HepG2 (cell line): ENCODE data around the gene MYH10. TPM values are rescaled to one million over a fixed set of nuclear protein-coding genes. Genes with fewer than 3 reads are reported as not detected.

Experiments used
- ATAC-seq: fragments of 200-7000 bp; cut with Tn5 transposase; 3 replicates; pipeline ENCODE4 v1.9.1; 2020; ENCODE audit warnings: mild to moderate bottlenecking, moderate library complexity
- BruUV-seq: library from RNA; stranded (reverse); fragments of 400-500 nt; replicated peaks from 2 replicates; lab custom pipeline; 2021; lab: Mats Ljungman, UMichigan
- CTCF ChIA-PET: fragments of 300-600 bp; formaldehyde crosslinking; extraction: SDS; loops from one replicate; lab custom pipeline; 2021; ENCODE audit warnings: low total read pairs, inconsistent platforms, low intra/inter-chr PET ratio; lab: Yijun Ruan, JAX
- POLR2A ChIA-PET: fragments of 350-600 bp; sonication (Branson Sonifier 250); formaldehyde crosslinking; loops from one replicate; lab custom pipeline; 2020; ENCODE audit warnings: antibody characterized with exemption, inconsistent platforms; lab: Yijun Ruan, JAX
- DNase-seq: peaks from one replicate; pipeline ENCODE4 v3.0.0-alpha.2; 2015; ENCODE audit warnings: low spot score
- FAIRE-seq: peaks from 3 replicates; lab custom pipeline; 2011; peaks lifted over from hg19 to GRCh38; lab: Jason Lieb, UNC
- H2AFZ ChIP-seq: one replicate; pipeline ENCODE4 v1.6.1; 2011; ENCODE audit warnings: low read length, inconsistent platforms
- H3K27ac ChIP-seq: fragments of 300-600 bp; 3 replicates; pipeline ENCODE4 v1.8.0; 2011; ENCODE audit warnings: mixed run types, mild to moderate bottlenecking, mixed read lengths, low read length, inconsistent platforms; ENCODE audit not compliant: insufficient read depth; ENCODE audit errors: extremely low read length
- H3K27me3 ChIP-seq, 2 experiments: fragments of 200-600 bp in 1 of 2; 2 replicates in 1 of 2; 3 replicates in 1 of 2; pipeline versions ENCODE4 v1.6.0 to v1.8.0; 2011; ENCODE audit warnings: low read length in 2 of 2, mild to moderate bottlenecking in 2 of 2, moderate library complexity in 2 of 2, inconsistent platforms in 1 of 2; ENCODE audit not compliant: insufficient read depth in 2 of 2, control insufficient read depth in 1 of 2
- H3K36me3 ChIP-seq, 2 experiments: fragments of 200-600 bp in 1 of 2; replicated peaks in 1 of 2; 2 replicates in 1 of 2; 3 replicates in 1 of 2; pipeline versions ENCODE4 v1.5.1 to v1.8.0; 2011; ENCODE audit warnings: low read length in 2 of 2, inconsistent platforms in 1 of 2; ENCODE audit not compliant: insufficient read depth in 2 of 2, control insufficient read depth in 1 of 2
- H3K4me1 ChIP-seq: 2 replicates; pipeline ENCODE4 v1.5.1; 2012; ENCODE audit warnings: low read length, inconsistent platforms; ENCODE audit not compliant: insufficient read depth
- H3K4me2 ChIP-seq: 2 replicates; pipeline ENCODE4 v1.6.0; 2011; ENCODE audit warnings: low read depth, low read length, inconsistent platforms
- H3K4me3 ChIP-seq, 3 experiments: fragments of 200-600 bp in 1 of 3; sonication (generic), shearing (Covaris generic) in 1 of 3; replicated peaks in 1 of 3; 2 replicates each; pipeline ENCODE4 v1.5.1; 2011 to 2016; ENCODE audit warnings: low read length in 3 of 3, inconsistent platforms in 2 of 3, low read depth in 2 of 3, mild to moderate bottlenecking in 2 of 3, control low read depth in 1 of 3, mixed read lengths in 1 of 3; ENCODE audit not compliant: insufficient read depth in 1 of 3
- H3K79me2 ChIP-seq: one replicate; pipeline ENCODE4 v1.6.1; 2011; ENCODE audit warnings: low read length, inconsistent platforms; ENCODE audit not compliant: insufficient read depth
- H3K9ac ChIP-seq: 2 replicates; pipeline ENCODE4 v1.6.0; 2011; ENCODE audit warnings: mild to moderate bottlenecking, low read depth, low read length, inconsistent platforms; ENCODE audit not compliant: insufficient read depth
- H3K9me3 ChIP-seq: 2 replicates; pipeline ENCODE4 v1.5.1; 2012; ENCODE audit warnings: mild to moderate bottlenecking, low read length
- H4K20me1 ChIP-seq: 2 replicates; pipeline ENCODE4 v1.6.0; 2011; ENCODE audit warnings: inconsistent platforms, mild to moderate bottlenecking, low read length, moderate library complexity; ENCODE audit not compliant: insufficient read depth
- CEBPB ChIP-seq: IDR thresholded peaks from 2 replicates; pipeline ENCODE4 v1.6.1; 2011; ENCODE audit warnings: low read depth, low read length, improper control_type of control experiment, borderline replicate concordance
- FOSL2 ChIP-seq: sonication (generic); formaldehyde crosslinking; IDR thresholded peaks from 2 replicates; pipeline ENCODE4 v1.4.0; 2020; ENCODE audit warnings: missing genetic modification reagents
- HCFC1 ChIP-seq: fragments of 150-350 bp; IDR thresholded peaks from 2 replicates; pipeline ENCODE4 v1.6.1; 2014; ENCODE audit warnings: low read depth, low read length
- KDM2A ChIP-seq: sonication (generic); formaldehyde crosslinking; IDR thresholded peaks from 2 replicates; pipeline ENCODE4 v1.4.0; 2020; ENCODE audit warnings: low read depth, missing genetic modification reagents, borderline replicate concordance
- REXO4 ChIP-seq: sonication (generic); formaldehyde crosslinking; IDR thresholded peaks from 2 replicates; pipeline ENCODE4 v1.8.0; 2022; ENCODE audit warnings: missing genetic modification reagents, mild to moderate bottlenecking, borderline replicate concordance
- SAP130 ChIP-seq: IDR thresholded peaks from 2 replicates; pipeline ENCODE4 v1.6.1; 2016; ENCODE audit warnings: low read depth
- WGBS: methylation state at CpG from one replicate; pipeline ENCODE4 v1.1.6; 2017; ENCODE audit warnings: low lambda C conversion rate; 5-methylcytosine and 5-hydroxymethylcytosine counted together
- in situ Hi-C: cut with HindIII; loops from 2 replicates; pipeline ENCODE4 v1.10.0; 2017; ENCODE audit warnings: low pct_unique_long_range_greater_than_20kb; ENCODE audit not compliant: extremely low pct_ligation_motif_present
- intact Hi-C: fragments of 100-400 bp; cut with micrococcal nuclease; formaldehyde crosslinking; loops from one replicate; pipeline ENCODE4 v1.10.0; 2022; ENCODE audit not compliant: unreplicated experiment
- polyA plus RNA-seq, 8 experiments: library from polyadenylated mRNA; depleted of rRNA in 3 of 8; stranded (reverse) in 7 of 8; unstranded in 1 of 8; fragments of >200 nt; fragmentation: Illumina TruSeq in 4 of 8; extraction: Trizol in 4 of 8; gene quantifications; 2 replicates each; pipeline versions ENCODE4 v1.2.1 to v1.2.3, GENCODE V29; 2011 to 2016; ENCODE audit warnings: low read depth in 4 of 8, missing spikeins in 1 of 8, mixed read lengths in 1 of 8; ENCODE audit not compliant: insufficient read depth in 1 of 8
- total RNA-seq, 5 experiments: library from RNA; depleted of rRNA; stranded (reverse); fragments of >200 nt; fragmentation: Illumina TruSeq; extraction: Trizol; gene quantifications; 2 replicates each; pipeline ENCODE4 v1.2.3, GENCODE V29; 2016; ENCODE audit warnings: low read depth in 1 of 5
- TF ChIP-seq, protein P1 (sequence below): IDR thresholded peaks from 2 replicates; pipeline ENCODE4 v1.4.0; 2020; ENCODE audit warnings: mild to moderate bottlenecking, missing genetic modification reagents
- TF ChIP-seq, protein P2 (sequence below): sonication (generic); formaldehyde crosslinking; IDR thresholded peaks from 2 replicates; pipeline ENCODE4 v1.5.0; 2020; ENCODE audit warnings: missing genetic modification reagents
- TF ChIP-seq, protein P3 (sequence below): fragments of 450-650 bp; IDR thresholded peaks from 2 replicates; pipeline ENCODE4 v1.6.1; 2016
- TF ChIP-seq, protein P4 (sequence below): sonication (generic); formaldehyde crosslinking; IDR thresholded peaks from 2 replicates; pipeline ENCODE4 v1.5.0; 2020; ENCODE audit warnings: mild to moderate bottlenecking, missing genetic modification reagents, borderline replicate concordance
- TF ChIP-seq, protein P5 (sequence below): sonication (generic); formaldehyde crosslinking; IDR thresholded peaks from 2 replicates; pipeline ENCODE4 v1.4.0; 2020; ENCODE audit warnings: mild to moderate bottlenecking, missing genetic modification reagents

The MYH10 gene
- total and polyA plus RNA-seq, 2 of the 13 experiments (the other 11 are each of a cell fraction or from before 2014, with no cell fraction given), result 43.4 to 68.6 TPM

DNA sequence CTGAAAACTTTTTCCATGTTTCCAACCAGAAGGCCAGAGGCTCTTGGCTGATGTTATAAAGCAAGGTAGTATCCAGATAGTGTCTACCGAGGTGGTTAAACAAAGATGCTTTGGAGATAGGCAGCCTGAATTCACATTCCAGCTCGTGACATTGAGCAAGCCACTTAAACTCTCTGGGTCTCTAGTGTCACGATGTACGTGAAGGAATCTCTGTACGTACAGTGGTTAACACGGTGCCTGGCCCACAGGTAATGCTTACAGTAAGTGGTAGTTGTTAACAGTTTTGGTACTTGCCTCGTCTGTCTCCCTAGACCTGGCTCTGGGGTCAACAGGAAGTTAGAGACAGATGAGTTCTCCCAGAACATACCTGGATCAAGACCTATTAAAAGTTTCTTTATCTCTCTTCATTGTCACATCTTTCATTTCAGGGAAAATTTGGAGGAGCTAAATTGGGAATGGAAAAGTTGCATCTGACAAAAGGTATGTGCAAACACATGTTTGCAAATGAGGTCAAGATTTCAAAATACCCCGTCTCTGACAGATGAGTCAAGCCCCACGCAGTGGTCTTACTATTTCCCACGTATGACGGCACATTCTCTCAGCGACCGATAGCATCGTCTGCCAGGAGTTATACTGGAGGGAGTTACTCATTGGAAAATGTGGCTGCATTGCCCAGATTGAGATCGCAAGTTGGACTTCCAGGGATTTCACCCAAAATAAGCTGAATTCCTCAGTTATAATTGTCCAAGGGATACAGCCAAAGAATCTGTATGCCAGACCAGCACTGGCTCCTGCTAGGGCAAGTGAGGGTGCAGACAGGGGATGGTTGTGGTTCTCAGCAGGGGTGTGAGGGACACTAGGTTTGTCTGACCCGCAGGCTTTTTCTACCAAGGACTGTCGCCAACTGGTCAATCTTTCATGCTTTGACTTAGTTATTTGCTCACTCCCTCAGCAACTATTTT, 18.9 kb upstream of the MYH10 start:
- no peaks in the 10 kb centered on the region for H3K9me3 ChIP-seq
- WGBS, result 10% methylated on average over 17 of the region's 17 CpGs
- no peaks in the 10 kb centered on the region for H3K36me3 ChIP-seq
- H3K27me3 ChIP-seq, result no peaks in the 10 kb centered on the region
- DNase-seq (no peak), FAIRE-seq (no peak), ATAC-seq (peak; percentile 41; the same call in 2 of the 3 replicates)
- ChIA-PET CTCF (no interaction called here), POLR2A (interaction anchor here (4.3 kb wide), 1 partner anchor 18 kb away, joined by 17 read pairs; the partner anchor contains the start of gene MYH10)
- no peaks in the 10 kb centered on the region for H3K79me2 ChIP-seq
- H3K9ac ChIP-seq, result peak overlapping the region; percentile 15; the same call in 1 of the 2 replicates
- peaks cover 61% of the 10 kb centered on the region for H3K4me1 ChIP-seq
- no peak overlapping the region for H2AFZ ChIP-seq
- in situ Hi-C loops, result no loop called here
- no TSS peak for BruUV-seq
- intact Hi-C loops, result loop anchor here (10.0 kb wide), 1 partner anchor 75 kb away; no protein-coding TSS in a partner anchor
- no peak overlapping the region for H3K4me3 ChIP-seq
- no peak overlapping the region for H3K27ac ChIP-seq
- no peaks in the 10 kb centered on the region for H4K20me1 ChIP-seq
- peak overlapping the region; percentile 65 for H3K4me2 ChIP-seq
- TF ChIP-seq, protein P1, sequence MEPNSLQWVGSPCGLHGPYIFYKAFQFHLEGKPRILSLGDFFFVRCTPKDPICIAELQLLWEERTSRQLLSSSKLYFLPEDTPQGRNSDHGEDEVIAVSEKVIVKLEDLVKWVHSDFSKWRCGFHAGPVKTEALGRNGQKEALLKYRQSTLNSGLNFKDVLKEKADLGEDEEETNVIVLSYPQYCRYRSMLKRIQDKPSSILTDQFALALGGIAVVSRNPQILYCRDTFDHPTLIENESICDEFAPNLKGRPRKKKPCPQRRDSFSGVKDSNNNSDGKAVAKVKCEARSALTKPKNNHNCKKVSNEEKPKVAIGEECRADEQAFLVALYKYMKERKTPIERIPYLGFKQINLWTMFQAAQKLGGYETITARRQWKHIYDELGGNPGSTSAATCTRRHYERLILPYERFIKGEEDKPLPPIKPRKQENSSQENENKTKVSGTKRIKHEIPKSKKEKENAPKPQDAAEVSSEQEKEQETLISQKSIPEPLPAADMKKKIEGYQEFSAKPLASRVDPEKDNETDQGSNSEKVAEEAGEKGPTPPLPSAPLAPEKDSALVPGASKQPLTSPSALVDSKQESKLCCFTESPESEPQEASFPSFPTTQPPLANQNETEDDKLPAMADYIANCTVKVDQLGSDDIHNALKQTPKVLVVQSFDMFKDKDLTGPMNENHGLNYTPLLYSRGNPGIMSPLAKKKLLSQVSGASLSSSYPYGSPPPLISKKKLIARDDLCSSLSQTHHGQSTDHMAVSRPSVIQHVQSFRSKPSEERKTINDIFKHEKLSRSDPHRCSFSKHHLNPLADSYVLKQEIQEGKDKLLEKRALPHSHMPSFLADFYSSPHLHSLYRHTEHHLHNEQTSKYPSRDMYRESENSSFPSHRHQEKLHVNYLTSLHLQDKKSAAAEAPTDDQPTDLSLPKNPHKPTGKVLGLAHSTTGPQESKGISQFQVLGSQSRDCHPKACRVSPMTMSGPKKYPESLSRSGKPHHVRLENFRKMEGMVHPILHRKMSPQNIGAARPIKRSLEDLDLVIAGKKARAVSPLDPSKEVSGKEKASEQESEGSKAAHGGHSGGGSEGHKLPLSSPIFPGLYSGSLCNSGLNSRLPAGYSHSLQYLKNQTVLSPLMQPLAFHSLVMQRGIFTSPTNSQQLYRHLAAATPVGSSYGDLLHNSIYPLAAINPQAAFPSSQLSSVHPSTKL (CRISPR knock-in tag), result peak; percentile 22; the same call in 1 of the 2 replicates
- TF ChIP-seq KDM2A (CRISPR knock-in tag), result no peak
- peak; percentile 27; the same call in 1 of the 2 replicates for TF ChIP-seq CEBPB
- TF ChIP-seq, protein P2, sequence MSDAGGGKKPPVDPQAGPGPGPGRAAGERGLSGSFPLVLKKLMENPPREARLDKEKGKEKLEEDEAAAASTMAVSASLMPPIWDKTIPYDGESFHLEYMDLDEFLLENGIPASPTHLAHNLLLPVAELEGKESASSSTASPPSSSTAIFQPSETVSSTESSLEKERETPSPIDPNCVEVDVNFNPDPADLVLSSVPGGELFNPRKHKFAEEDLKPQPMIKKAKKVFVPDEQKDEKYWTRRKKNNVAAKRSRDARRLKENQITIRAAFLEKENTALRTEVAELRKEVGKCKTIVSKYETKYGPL (CRISPR knock-in tag), result no peak
- 0 out of 2 replicates have a peak, but pooled peaks have one; percentile 20 for TF ChIP-seq SAP130 (CRISPR knock-in tag)
- TF ChIP-seq, protein P3, sequence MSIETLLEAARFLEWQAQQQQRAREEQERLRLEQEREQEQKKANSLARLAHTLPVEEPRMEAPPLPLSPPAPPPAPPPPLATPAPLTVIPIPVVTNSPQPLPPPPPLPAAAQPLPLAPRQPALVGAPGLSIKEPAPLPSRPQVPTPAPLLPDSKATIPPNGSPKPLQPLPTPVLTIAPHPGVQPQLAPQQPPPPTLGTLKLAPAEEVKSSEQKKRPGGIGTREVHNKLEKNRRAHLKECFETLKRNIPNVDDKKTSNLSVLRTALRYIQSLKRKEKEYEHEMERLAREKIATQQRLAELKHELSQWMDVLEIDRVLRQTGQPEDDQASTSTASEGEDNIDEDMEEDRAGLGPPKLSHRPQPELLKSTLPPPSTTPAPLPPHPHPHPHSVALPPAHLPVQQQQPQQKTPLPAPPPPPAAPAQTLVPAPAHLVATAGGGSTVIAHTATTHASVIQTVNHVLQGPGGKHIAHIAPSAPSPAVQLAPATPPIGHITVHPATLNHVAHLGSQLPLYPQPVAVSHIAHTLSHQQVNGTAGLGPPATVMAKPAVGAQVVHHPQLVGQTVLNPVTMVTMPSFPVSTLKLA, result no peak
- TF ChIP-seq FOSL2 (CRISPR knock-in tag), result peak; percentile 65
- no peak for TF ChIP-seq REXO4 (CRISPR knock-in tag)
- TF ChIP-seq, protein P4, sequence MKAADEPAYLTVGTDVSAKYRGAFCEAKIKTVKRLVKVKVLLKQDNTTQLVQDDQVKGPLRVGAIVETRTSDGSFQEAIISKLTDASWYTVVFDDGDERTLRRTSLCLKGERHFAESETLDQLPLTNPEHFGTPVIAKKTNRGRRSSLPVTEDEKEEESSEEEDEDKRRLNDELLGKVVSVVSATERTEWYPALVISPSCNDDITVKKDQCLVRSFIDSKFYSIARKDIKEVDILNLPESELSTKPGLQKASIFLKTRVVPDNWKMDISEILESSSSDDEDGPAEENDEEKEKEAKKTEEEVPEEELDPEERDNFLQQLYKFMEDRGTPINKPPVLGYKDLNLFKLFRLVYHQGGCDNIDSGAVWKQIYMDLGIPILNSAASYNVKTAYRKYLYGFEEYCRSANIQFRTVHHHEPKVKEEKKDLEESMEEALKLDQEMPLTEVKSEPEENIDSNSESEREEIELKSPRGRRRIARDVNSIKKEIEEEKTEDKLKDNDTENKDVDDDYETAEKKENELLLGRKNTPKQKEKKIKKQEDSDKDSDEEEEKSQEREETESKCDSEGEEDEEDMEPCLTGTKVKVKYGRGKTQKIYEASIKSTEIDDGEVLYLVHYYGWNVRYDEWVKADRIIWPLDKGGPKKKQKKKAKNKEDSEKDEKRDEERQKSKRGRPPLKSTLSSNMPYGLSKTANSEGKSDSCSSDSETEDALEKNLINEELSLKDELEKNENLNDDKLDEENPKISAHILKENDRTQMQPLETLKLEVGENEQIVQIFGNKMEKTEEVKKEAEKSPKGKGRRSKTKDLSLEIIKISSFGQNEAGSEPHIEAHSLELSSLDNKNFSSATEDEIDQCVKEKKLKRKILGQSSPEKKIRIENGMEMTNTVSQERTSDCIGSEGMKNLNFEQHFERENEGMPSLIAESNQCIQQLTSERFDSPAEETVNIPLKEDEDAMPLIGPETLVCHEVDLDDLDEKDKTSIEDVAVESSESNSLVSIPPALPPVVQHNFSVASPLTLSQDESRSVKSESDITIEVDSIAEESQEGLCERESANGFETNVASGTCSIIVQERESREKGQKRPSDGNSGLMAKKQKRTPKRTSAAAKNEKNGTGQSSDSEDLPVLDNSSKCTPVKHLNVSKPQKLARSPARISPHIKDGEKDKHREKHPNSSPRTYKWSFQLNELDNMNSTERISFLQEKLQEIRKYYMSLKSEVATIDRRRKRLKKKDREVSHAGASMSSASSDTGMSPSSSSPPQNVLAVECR (CRISPR knock-in tag), result peak; percentile 6; the same call in 1 of the 2 replicates
- TF ChIP-seq HCFC1, result no peak
- TF ChIP-seq, protein P5, sequence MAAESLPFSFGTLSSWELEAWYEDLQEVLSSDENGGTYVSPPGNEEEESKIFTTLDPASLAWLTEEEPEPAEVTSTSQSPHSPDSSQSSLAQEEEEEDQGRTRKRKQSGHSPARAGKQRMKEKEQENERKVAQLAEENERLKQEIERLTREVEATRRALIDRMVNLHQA (CRISPR knock-in tag), result no peak
